SH-SY5Y (cell line): Measurements from ENCODE around the gene SIPA1L3.

Source experiments
- GATA2 ChIP-seq: IDR thresholded peaks from 2 replicates; pipeline ENCODE4 v1.6.1; 2011; ENCODE audit warnings: mild to moderate bottlenecking, low read depth, low read length
- GATA3 ChIP-seq: IDR thresholded peaks from 2 replicates; pipeline ENCODE4 v1.6.1; 2011; ENCODE audit warnings: low read depth, mild to moderate bottlenecking, low read length, moderate library complexity

SIPA1L3 gene

GRCh38 chr19:38247734-38248268 is 340.8 kb downstream of the SIPA1L3 start:
- TF ChIP-seq GATA3: no peak

- TF ChIP-seq GATA2: no peak
- TF ChIP-seq GATA3: no peak
Measured at GRCh38 chr19:38248421-38248820, 341.4 kb downstream of the SIPA1L3 start.

- TF ChIP-seq GATA3 (no peak), GATA2 (no peak)
Measured at GRCh38 chr19:38250428-38250820, 343.4 kb downstream of the SIPA1L3 start.

- TF ChIP-seq GATA2 (no peak), GATA3 (no peak)
Measured at GRCh38 chr19:38250821-38251563, 344.0 kb downstream of the SIPA1L3 start.

- TF ChIP-seq GATA2: no peak
- no peak for TF ChIP-seq GATA3
Measured at GRCh38 chr19:38251564-38252051, 344.6 kb downstream of the SIPA1L3 start.

- no peak for TF ChIP-seq GATA2
- no peak for TF ChIP-seq GATA3
Measured at GRCh38 chr19:38252385-38252784, 345.4 kb downstream of the SIPA1L3 start.

- TF ChIP-seq GATA3 (no peak), GATA2 (no peak)
Measured at GRCh38 chr19:38252941-38253691, 346.1 kb downstream of the SIPA1L3 start.

GRCh38 chr19:38253788-38254187 is 346.8 kb downstream of the SIPA1L3 start:
- TF ChIP-seq GATA3 (no peak), GATA2 (no peak)

GRCh38 chr19:38255383-38256014 is 348.5 kb downstream of the SIPA1L3 start:
- TF ChIP-seq GATA3: no peak
- no peak for TF ChIP-seq GATA2
